ENCODE data around the gene CSMD2.

The CSMD2 gene

GRCh38 chr1:33852711-33853110 lies 312.3 kb downstream of the CSMD2 start:
- DNase-seq (ENCODE audit: low read depth) = no peak

GRCh38 chr1:33850481-33850880 lies 314.5 kb downstream of the CSMD2 start:
- DNase-seq (ENCODE audit: low read depth) = no peak

GRCh38 chr1:33849211-33849610 lies 315.8 kb downstream of the CSMD2 start:
- DNase-seq (ENCODE audit: low read depth) = no peak

GRCh38 chr1:33848205-33848937 lies 316.7 kb downstream of the CSMD2 start:
- no peak for DNase-seq (ENCODE audit: low read depth)

- DNase-seq (ENCODE audit: low read depth) = no peak
Measured at GRCh38 chr1:33846861-33847260, 318.2 kb downstream of the CSMD2 start.

GRCh38 chr1:33844166-33844565 lies 320.9 kb downstream of the CSMD2 start:
- DNase-seq (ENCODE audit: low read depth) = no peak

GRCh38 chr1:33842348-33842747 lies 322.7 kb downstream of the CSMD2 start:
- no peak for DNase-seq (ENCODE audit: low read depth)

- no peak for DNase-seq (ENCODE audit: low read depth)
Measured at GRCh38 chr1:33841494-33841893, 323.5 kb downstream of the CSMD2 start.

GRCh38 chr1:33837635-33838034 lies 327.4 kb downstream of the CSMD2 start:
- DNase-seq (ENCODE audit: low read depth) = no peak

GRCh38 chr1:33836911-33837310 lies 328.1 kb downstream of the CSMD2 start:
- DNase-seq (ENCODE audit: low read depth) = no peak

GRCh38 chr1:33828654-33829053 lies 336.4 kb downstream of the CSMD2 start:
- no peak for DNase-seq (ENCODE audit: low read depth)

GRCh38 chr1:33828059-33828458 lies 337.0 kb downstream of the CSMD2 start:
- no peak for DNase-seq (ENCODE audit: low read depth)

- DNase-seq (ENCODE audit: low read depth) = no peak
Measured at GRCh38 chr1:33826711-33827110, 338.3 kb downstream of the CSMD2 start.

GRCh38 chr1:33826311-33826710 lies 338.7 kb downstream of the CSMD2 start:
- DNase-seq (ENCODE audit: low read depth) = no peak

- DNase-seq (ENCODE audit: low read depth) = no peak
Measured at GRCh38 chr1:33825506-33825905, 339.5 kb downstream of the CSMD2 start.

- DNase-seq (ENCODE audit: low read depth) = no peak
Measured at GRCh38 chr1:33824971-33825370, 340.1 kb downstream of the CSMD2 start.

GRCh38 chr1:33824321-33824720 lies 340.7 kb downstream of the CSMD2 start:
- no peak for DNase-seq (ENCODE audit: low read depth)

- DNase-seq (ENCODE audit: low read depth) = no peak
Measured at GRCh38 chr1:33823830-33824229, 341.2 kb downstream of the CSMD2 start.

- no peak for DNase-seq (ENCODE audit: low read depth)
Measured at GRCh38 chr1:33823401-33823800, 341.6 kb downstream of the CSMD2 start.

GRCh38 chr1:33822396-33822795 lies 342.6 kb downstream of the CSMD2 start:
- no peak for DNase-seq (ENCODE audit: low read depth)

GRCh38 chr1:33821291-33821690 lies 343.7 kb downstream of the CSMD2 start:
- no peak for DNase-seq (ENCODE audit: low read depth)

GRCh38 chr1:33820804-33821203 lies 344.2 kb downstream of the CSMD2 start:
- DNase-seq (ENCODE audit: low read depth) = no peak

- DNase-seq (ENCODE audit: low read depth) = no peak
Measured at GRCh38 chr1:33819913-33820311, 345.1 kb downstream of the CSMD2 start.

GRCh38 chr1:33819290-33819912 lies 345.6 kb downstream of the CSMD2 start:
- no peak for DNase-seq (ENCODE audit: low read depth)

All from activated T-cell treated with anti-CD3 and anti-CD28 coated beads for 1 hour (primary cell).